ENCODE results near the gene CAPN10.

Gene CAPN10

DNA sequence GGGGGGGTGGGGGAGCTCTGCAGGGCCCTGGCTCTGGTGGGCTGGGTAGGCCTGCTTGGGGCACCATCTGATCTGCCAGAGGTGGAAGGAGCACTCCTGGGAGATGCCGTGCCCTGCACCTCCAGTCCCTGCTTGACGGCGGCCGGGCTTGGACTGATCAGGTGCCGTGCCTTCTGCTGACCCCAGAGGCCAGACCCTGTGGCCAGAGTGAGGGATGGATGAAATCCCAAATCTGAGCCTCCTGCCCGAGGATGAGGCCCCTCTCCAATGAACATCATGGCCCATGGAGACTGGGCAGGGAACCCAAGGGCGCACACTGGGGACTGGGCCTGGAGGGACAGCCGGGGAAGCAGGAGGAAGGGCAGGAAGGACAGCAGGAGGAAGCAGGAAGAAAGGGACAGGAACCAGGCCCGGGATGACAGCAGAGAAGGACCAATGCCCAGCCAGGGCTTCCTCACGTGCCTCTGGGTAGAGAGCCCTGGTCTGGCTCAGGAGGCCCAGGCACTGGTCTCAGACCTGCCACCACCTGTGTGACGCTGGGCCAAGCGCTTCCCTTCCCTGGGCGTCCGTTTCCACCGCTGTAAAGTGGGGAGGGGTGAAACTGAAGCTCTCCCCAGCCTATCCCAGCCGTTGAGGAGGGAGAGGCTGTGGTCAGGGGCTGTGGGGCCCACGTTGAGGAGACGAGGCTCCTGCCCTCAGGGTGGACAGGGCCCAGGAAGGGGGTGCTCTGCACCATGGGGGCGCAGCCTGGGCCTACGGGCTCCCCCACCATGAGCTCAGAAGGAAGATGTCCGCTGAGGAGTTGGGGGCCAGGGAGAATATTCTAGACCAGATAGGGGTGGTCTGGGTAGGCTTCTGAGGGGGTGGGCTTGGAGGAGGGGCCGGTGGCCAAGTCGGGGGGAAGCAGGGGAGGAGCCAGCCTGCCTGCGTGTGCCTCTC, 37.7 kb downstream of the CAPN10 start:
- TF ChIP-seq, protein P1, sequence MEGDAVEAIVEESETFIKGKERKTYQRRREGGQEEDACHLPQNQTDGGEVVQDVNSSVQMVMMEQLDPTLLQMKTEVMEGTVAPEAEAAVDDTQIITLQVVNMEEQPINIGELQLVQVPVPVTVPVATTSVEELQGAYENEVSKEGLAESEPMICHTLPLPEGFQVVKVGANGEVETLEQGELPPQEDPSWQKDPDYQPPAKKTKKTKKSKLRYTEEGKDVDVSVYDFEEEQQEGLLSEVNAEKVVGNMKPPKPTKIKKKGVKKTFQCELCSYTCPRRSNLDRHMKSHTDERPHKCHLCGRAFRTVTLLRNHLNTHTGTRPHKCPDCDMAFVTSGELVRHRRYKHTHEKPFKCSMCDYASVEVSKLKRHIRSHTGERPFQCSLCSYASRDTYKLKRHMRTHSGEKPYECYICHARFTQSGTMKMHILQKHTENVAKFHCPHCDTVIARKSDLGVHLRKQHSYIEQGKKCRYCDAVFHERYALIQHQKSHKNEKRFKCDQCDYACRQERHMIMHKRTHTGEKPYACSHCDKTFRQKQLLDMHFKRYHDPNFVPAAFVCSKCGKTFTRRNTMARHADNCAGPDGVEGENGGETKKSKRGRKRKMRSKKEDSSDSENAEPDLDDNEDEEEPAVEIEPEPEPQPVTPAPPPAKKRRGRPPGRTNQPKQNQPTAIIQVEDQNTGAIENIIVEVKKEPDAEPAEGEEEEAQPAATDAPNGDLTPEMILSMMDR (IDR thresholded peaks at IDR 0.05; ENCODE audit: low read depth, low read length) = no peak
- Histone ChIP-seq H3K4me3 (ENCODE audit: low read depth, low read length) (no peak overlapping the region), H3K27me3 (no peaks in the 10 kb centered on the region), H3K36me3 (no peaks in the 10 kb centered on the region), H3K4me1 (peaks cover 5% of the 10 kb centered on the region), H3K9me3 (no peaks in the 10 kb centered on the region)
- DNase-seq = peak; percentile 5

DNA sequence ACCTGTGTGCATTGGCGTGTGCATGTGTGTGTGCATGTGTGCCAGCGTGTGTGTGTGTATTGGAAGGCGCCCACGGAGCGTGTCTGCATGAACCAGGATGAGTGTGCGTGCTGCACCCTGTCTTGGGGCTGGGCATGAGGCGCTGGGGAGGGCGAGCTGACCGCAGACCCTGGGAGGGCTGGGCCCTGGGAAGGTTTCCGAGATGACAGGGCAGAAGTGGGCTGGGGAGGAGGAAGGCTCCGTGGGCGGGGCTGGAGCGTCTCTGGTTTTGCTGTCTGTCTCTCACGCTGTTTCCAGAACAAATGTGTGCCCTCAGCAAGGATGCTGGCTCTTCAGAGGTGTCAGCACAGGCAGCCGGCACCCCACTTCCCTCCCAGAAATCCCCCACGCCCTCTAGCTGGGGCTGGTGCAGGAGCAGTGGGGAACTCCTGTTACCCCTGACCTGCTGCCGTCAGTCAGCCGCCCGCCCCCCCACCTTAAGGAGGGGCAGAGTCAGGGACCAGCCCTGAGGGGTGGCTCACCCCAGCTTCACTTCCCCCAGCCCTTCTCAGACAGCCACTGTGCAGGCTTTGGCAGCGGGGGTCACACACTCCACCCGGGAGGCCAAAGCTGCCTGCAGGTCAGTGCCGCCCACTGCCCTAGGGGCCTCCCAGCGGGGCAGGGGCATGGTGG, 38.6 kb downstream of the CAPN10 start, which contains the start of gene GPR35:
Gene GPR35 (plus strand): TSS at position 531 of the 672 bp plus-strand sequence. CDS start 4,473 bp downstream, outside the sequence.
- H3K27me3 ChIP-seq = no peaks in the 10 kb centered on the region
- DNase-seq = peak; percentile 29
- TF ChIP-seq, protein P1 (IDR thresholded peaks at IDR 0.05; ENCODE audit: low read depth, low read length) = no peak

DNA sequence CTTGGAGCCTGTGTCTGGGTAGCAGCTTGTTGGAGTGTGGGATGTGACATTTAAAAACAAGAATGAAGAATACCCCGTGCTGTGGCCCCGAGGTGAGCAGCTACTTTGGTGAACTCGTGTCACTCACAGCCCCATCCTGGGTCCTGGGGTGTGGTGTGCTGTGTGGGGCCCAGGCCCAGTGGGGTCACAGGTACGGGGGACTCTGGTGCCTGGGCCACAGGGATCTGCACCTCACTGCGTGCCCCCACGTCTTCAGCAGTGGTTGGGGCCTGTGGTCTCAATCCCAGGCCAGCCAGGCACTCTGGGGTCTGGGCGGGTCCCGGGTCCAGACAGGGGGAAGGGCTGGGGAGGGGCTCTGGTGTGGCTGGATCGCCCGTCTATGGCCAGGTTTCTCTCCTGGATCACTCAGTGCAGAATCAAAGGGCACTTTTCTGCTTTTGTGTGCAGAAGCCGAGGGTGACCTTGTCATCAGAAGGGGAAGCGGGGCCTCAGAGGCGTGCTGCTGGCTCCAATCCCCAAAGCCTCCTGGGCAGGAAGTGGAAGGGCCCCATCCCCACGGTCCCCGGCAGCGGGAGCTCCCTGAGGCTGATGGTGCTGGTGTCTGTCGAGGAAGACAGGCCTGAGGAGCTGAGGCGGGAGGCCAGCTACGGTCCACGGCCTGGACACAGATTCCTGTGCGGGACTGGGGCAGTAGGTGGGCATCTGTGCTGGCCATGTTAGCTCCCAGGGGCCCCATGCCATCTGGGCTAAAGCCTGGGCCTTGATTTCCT, 40.2 kb downstream of the CAPN10 start:
- Histone ChIP-seq H3K27me3 (no peaks in the 10 kb centered on the region), H3K9me3 (no peaks in the 10 kb centered on the region), H3K4me3 (ENCODE audit: low read depth, low read length) (no peak overlapping the region), H3K4me1 (peaks cover 5% of the 10 kb centered on the region), H3K36me3 (no peaks in the 10 kb centered on the region)
- TF ChIP-seq, protein P1 (IDR thresholded peaks at IDR 0.05; ENCODE audit: low read depth, low read length) = no peak
- peak; percentile 7 for DNase-seq

More for the DNA sequence above, 38.6 kb downstream of the CAPN10 start, which contains the start of gene GPR35:
- Histone ChIP-seq H3K4me3 (ENCODE audit: low read depth, low read length) (no peak within 1 kb of the TSS), H3K9me3 (no peaks in the 10 kb centered on the region), H3K36me3 (no peaks in the 10 kb centered on the region), H3K4me1 (peaks cover 5% of the 10 kb centered on the region)

DNA sequence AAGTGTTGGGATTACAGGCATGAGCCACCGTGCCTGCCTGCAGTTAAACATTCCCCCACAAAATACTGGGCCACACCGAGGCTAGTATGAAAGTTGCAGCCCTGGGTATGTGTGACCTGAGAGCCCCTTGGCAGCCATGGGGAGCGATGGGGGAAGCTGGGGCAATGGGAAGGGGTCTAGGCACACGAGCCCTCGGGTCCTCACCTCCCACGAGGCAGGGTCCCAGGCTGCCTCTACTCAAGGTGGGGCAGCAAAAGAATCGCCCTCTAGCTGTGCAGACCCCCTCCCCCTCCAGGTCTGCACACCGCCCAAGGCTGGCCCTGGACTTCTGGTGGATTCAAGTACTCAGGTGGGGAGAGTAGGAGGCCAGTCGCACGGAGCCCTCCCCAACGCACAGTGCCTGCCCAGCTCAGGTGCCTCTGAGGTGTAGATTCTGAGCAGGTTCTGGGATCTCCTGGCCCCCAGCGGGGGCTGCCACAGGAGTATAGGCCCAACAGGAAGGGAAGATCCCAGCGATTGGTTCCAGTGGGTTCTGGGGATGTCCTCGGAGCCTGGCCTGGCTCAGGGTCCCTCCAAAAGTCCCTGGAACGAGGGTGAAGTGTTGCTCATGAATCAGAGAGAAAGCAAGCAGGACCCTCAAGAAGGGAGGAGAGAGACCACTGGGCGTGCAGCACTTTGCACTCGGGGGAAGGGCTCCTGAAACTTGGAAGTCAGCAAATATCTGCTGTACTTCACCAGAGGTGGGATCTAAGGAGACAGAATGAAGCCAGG, 41.4 kb downstream of the CAPN10 start:
- TF ChIP-seq, protein P1 (IDR thresholded peaks at IDR 0.05; ENCODE audit: low read depth, low read length) = no peak
- peak; percentile 3 for DNase-seq
- Histone ChIP-seq H3K27me3 (no peaks in the 10 kb centered on the region), H3K4me1 (peaks cover under 1% of the 10 kb centered on the region), H3K4me3 (ENCODE audit: low read depth, low read length) (no peak overlapping the region), H3K9me3 (no peaks in the 10 kb centered on the region), H3K36me3 (no peaks in the 10 kb centered on the region)

DNA sequence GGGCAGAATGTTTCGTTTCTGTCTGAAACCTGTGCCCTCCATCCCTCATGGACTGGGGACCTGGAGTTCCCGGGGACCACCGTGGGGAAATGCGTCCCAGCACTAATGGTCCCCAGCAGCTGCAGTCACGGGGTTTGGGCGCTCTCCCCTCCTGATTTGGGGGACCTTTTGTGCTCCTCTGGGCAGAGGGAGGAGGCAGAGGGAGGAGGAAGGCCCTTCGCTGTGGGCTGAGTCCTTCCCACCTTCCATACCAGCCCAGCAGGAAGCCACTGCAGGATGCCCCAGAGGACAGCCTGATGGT, 41.9 kb downstream of the CAPN10 start:
- no peaks in the 10 kb centered on the region for H3K36me3 ChIP-seq
- no peak for DNase-seq
- H3K27me3 ChIP-seq = no peaks in the 10 kb centered on the region
- no peak overlapping the region for H3K4me3 ChIP-seq (ENCODE audit: low read depth, low read length)
- no peaks in the 10 kb centered on the region for H3K9me3 ChIP-seq
- H3K4me1 ChIP-seq = no peaks in the 10 kb centered on the region
- TF ChIP-seq, protein P1 (IDR thresholded peaks at IDR 0.05; ENCODE audit: low read depth, low read length) = no peak

All from BE2C (cell line).